Naive thymus-derived CD8-positive, alpha-beta T cell (primary cell): ENCODE measurements around the gene SARDH. TPM values are rescaled to one million over a fixed set of nuclear protein-coding genes. Genes with fewer than 3 reads are reported as not detected.

Source experiments
- ATAC-seq, 2 donors: fragments of 150-1000 bp; cut with Tn5 transposase in 1 of 2; sonication (Bioruptor Pico), chemical (Tn5 transposase) in 1 of 2; 1 replicate in 1 of 2; 2 replicates in 1 of 2; pipeline ENCODE4 v1.10.0; 2021; ENCODE audit warnings: mild to moderate bottlenecking in 2 of 2, moderate library complexity in 2 of 2
- POLR2A ChIA-PET: fragments of 350-600 bp; sonication (Branson Sonifier 250); formaldehyde crosslinking; loops from one replicate; lab custom pipeline; 2021; ENCODE audit warnings: antibody characterized with exemption; lab: Charles Lee
- DNase-seq, 10 donors: peaks; one replicate each; pipeline versions ENCODE4 v3.0.0 to v3.0.0-alpha.2; 2020 to 2022
- H3K27ac Mint-ChIP-seq, 10 donors: one replicate each; pipeline ENCODE4 v1.8.0; 2020 to 2022; ENCODE audit warnings: mild to moderate bottlenecking in 10 of 10, mixed read lengths in 10 of 10, moderate library complexity in 4 of 10, inconsistent platforms in 1 of 10
- H3K27me3 Mint-ChIP-seq, 5 donors: one replicate each; pipeline ENCODE4 v1.8.0; 2021 to 2022; ENCODE audit warnings: mixed read lengths in 5 of 5
- H3K36me3 Mint-ChIP-seq, 3 donors: one replicate each; pipeline ENCODE4 v1.8.0; 2020 to 2022; ENCODE audit warnings: mixed read lengths in 3 of 3, mild to moderate bottlenecking in 2 of 3, inconsistent platforms in 1 of 3
- H3K4me1 Mint-ChIP-seq, 4 donors: one replicate each; pipeline ENCODE4 v1.8.0; 2021 to 2022; ENCODE audit warnings: mixed read lengths in 4 of 4
- H3K4me3 Mint-ChIP-seq, 10 donors: one replicate each; pipeline ENCODE4 v1.8.0; 2020 to 2022; ENCODE audit warnings: mild to moderate bottlenecking in 10 of 10, mixed read lengths in 10 of 10, moderate library complexity in 6 of 10, inconsistent platforms in 1 of 10
- H3K9me3 Mint-ChIP-seq, 9 donors: one replicate each; pipeline ENCODE4 v1.8.0; 2020 to 2022; ENCODE audit warnings: mixed read lengths in 9 of 9, mild to moderate bottlenecking in 3 of 9, inconsistent platforms in 1 of 9, moderate library complexity in 1 of 9
- polyA plus RNA-seq, 3 donors: library from polyadenylated mRNA; unstranded; fragments of 300-500 nt; fragmentation: Illumina TruSeq; gene quantifications; one replicate each; pipeline ENCODE4 v1.2.3, GENCODE V29; 2021
- total RNA-seq, 8 experiments: library from RNA in 2 of 8; stranded (reverse) in 2 of 8; gene quantifications; one replicate each; pipeline ENCODE4 v1.2.3 and lab custom pipeline; 2021 to 2026

Gene SARDH
- total and polyA plus RNA-seq, 5 experiments from 2014 or later, result 1.7 to 8.7 (median 2.7) TPM

DNA sequence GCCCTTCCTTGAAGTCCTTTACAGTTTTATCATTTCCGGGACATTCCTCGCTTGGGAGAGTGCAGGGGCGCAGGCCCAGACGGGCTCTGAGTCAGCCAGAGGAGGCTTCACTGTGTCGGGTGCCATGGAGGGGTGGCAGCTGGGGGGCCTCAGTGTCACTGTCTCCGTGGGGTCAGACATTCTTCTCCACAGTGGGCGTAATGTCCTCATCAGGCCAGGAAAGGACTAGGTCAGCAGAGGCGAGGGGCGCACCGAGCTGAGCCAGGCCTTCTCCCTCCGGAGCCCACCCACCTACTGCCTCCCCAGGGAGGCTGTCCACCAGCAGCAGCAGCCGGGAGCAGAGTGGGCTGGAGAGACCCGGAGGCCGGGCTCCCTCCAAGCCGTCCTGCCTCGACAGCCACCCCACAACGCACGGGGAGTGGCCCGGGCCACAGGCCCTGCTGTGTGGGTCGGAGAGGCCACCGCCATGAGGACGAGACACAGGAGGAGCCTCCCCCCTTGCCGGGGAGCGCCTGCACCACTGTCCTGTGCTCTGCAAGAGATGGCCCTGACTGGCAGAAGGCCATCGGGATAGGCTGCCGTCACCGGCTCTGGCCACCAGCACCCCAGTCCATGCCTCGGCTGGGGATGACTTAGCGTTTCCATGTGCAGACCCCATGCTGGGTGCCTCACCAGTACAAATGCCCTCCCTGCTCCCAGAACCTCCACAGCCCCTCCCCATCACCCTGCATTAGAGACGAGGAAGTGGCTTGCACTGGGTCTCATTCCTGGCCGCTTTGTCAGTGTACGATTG lies 26.5 kb downstream of the SARDH start:
- Mint-ChIP-seq H3K27me3 (peaks cover 0 to 9% (median 2%) of the 10 kb centered on the region in 5 donors), H3K4me3 (no peak overlapping the region), H3K27ac (peak overlapping the region in 2 of 10 donors; percentile 19 to 67), H3K36me3 (no peaks in the 10 kb centered on the region), H3K4me1 (peaks cover 13 to 37% (median 23%) of the 10 kb centered on the region in 4 donors), H3K9me3 (no peaks in the 10 kb centered on the region)
- POLR2A ChIA-PET, result interaction anchor here (0.5 to 1.4 kb wide), 2 partner anchors 26 to 338 kb away, joined by 4 read pairs; no protein-coding TSS in a partner anchor
- DNase-seq (peak in 1 of 10 donors; percentile 41), ATAC-seq (no peak)

- H3K27ac Mint-ChIP-seq, result peak overlapping the region in 7 of 10 donors; percentile 19 to 88 (median 80)
- H3K9me3 Mint-ChIP-seq, result no peaks in the 10 kb centered on the region
- POLR2A ChIA-PET, result interaction anchor here (0.5 to 1.4 kb wide), 2 partner anchors 26 to 337 kb away, joined by 4 read pairs; no protein-coding TSS in a partner anchor
- H3K4me3 Mint-ChIP-seq, result peak overlapping the region in 3 of 10 donors; percentile 40 to 62 (median 41)
- H3K36me3 Mint-ChIP-seq, result no peaks in the 10 kb centered on the region
- H3K27me3 Mint-ChIP-seq, result peaks cover 0 to 7% (median 2%) of the 10 kb centered on the region in 5 donors
- ATAC-seq (no peak), DNase-seq (peak in 1 of 10 donors; percentile 63)
- H3K4me1 Mint-ChIP-seq, result peaks cover 13 to 39% (median 25%) of the 10 kb centered on the region in 4 donors
These were observed 27.3 kb downstream of the SARDH start for GRCh38 chr9:133710661-133711427.

DNA sequence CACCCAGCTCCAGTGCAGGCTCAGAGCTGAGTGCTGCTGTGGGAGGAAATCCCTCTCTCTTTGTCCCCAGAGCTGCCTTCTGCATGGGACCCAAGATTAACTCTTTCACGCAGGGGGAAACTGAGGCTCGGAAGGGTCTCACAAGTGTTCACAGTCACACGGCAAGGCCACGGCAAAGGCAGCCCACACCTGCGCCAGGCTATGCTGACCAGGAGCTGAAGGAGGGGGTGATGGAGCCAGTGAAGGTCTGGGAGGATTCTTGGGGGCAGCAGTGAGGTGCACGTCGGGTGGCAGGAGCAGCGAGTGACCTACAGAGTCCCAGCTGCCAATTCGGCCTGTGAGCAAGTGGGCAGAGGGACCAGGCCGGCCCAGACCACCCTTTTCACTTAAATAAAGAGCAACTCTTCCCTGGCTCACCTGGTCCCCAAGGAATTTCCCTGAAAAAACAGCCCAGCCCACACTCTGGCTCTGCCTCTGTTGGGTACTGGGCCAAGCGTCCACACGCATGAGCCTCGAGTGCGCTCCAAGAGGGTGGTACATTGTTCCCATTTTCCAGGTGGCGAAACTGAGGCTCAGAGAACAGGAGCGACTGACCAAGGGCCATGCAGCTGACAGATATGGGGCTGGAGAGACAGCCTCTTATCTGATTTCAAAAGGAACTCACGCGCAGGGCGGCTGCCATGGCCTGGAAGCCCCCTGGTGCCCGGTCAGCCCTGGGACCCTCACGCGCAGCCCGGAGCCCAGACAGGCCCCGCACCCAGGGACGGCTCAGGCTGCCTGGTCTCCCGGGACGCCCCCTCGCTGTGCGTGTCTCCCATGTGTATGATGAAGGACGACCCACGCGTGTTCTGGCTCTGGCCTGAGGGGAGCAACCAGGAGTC lies 28.2 kb downstream of the SARDH start:
- Mint-ChIP-seq H3K27ac (peak overlapping the region; percentile 36 to 90 (median 81)), H3K36me3 (no peaks in the 10 kb centered on the region), H3K9me3 (no peaks in the 10 kb centered on the region), H3K4me3 (peak overlapping the region in 7 of 10 donors; percentile 10 to 68 (median 45)), H3K4me1 (peaks cover 9 to 35% (median 20%) of the 10 kb centered on the region in 4 donors), H3K27me3 (peaks cover 0 to 2% (median 0%) of the 10 kb centered on the region in 5 donors)
- ATAC-seq (no peak), DNase-seq (peak in 1 of 10 donors; percentile 54)
- POLR2A ChIA-PET, result interaction anchor here (0.8 to 2.1 kb wide), 4 partner anchors 17 to 32 kb away, joined by 3 to 6 read pairs (median 3); no protein-coding TSS in a partner anchor

- DNase-seq (peak; percentile 52 to 84 (median 78)), ATAC-seq (peak; percentile 99 to 100)
- H3K36me3 Mint-ChIP-seq, result peaks cover 0 to 2% (median 0%) of the 10 kb centered on the region in 3 donors
- H3K9me3 Mint-ChIP-seq, result no peaks in the 10 kb centered on the region
- H3K27me3 Mint-ChIP-seq, result no peaks in the 10 kb centered on the region
- peak overlapping the region in 9 of 10 donors; percentile 8 to 68 (median 44) for H3K4me3 Mint-ChIP-seq
- H3K4me1 Mint-ChIP-seq, result peaks cover 9 to 35% (median 20%) of the 10 kb centered on the region in 4 donors
- POLR2A ChIA-PET, result interaction anchor here (0.8 to 2.1 kb wide), 4 partner anchors 16 to 32 kb away, joined by 3 to 6 read pairs (median 3); no protein-coding TSS in a partner anchor
- peak overlapping the region; percentile 30 to 90 (median 81) for H3K27ac Mint-ChIP-seq
These were observed 29.0 kb downstream of the SARDH start for GRCh38 chr9:133709015-133709611.

DNA sequence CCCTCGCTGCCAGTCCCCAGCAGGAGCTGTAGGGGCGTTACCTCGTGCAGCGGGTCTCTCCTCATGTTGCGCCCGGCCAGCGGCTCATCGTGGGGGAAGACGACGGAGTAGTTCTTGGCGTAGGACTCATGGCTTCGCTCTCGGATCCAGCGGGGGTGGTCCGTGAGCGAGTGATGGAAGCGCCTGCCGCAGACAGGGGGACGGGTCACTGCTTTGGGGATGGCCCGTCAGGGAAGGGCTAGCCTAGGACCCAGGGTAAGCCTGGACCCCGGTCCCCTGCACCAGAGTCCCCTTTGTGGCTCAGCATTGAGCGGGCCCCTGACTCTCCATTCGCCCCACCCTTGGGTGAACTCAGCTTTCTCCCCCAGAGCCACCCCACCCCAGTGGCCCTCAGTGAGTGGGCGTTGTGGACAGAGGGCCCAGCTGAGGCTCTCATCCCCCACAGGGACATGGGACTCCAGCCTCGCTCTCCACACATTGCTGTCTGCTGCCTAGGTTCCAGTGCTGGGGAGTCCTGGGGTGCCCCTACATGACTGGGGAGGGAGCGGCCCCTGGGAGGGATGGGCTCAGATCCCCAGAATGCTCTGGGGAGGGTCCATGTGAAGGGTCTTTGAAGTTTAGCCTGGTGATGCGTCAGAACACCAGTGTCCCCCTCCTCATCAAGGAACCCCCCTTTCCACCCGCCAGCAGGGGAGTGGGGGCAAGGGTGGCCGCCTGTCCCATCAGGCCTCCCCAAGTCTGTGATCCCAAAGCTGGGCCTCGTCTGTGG lies 29.7 kb downstream of the SARDH start:
- H3K27me3 Mint-ChIP-seq, result no peaks in the 10 kb centered on the region
- H3K27ac Mint-ChIP-seq, result peak overlapping the region in 3 of 10 donors; percentile 8 to 81 (median 48)
- no peak for ATAC-seq
- no peak overlapping the region for H3K4me3 Mint-ChIP-seq
- no peaks in the 10 kb centered on the region for H3K9me3 Mint-ChIP-seq
- DNase-seq, result peak in 1 of 10 donors; percentile 60
- peaks cover 9 to 40% (median 22%) of the 10 kb centered on the region in 4 donors for H3K4me1 Mint-ChIP-seq
- POLR2A ChIA-PET, result interaction anchor here (2.1 kb wide), 1 partner anchor 24 kb away, joined by 6 read pairs; no protein-coding TSS in a partner anchor
- peaks cover 0 to 2% (median 0%) of the 10 kb centered on the region in 3 donors for H3K36me3 Mint-ChIP-seq

- Mint-ChIP-seq H3K27ac (peak overlapping the region in 6 of 10 donors; percentile 8 to 57 (median 44)), H3K4me3 (no peak overlapping the region), H3K27me3 (no peaks in the 10 kb centered on the region), H3K4me1 (peaks cover 9 to 39% (median 21%) of the 10 kb centered on the region in 4 donors), H3K9me3 (no peaks in the 10 kb centered on the region), H3K36me3 (peaks cover 0 to 2% (median 0%) of the 10 kb centered on the region in 3 donors)
- DNase-seq (no peak), ATAC-seq (no peak)
- POLR2A ChIA-PET, result interaction anchor here (1.0 to 2.1 kb wide), 2 partner anchors 9 to 24 kb away, joined by 3 to 6 read pairs; no protein-coding TSS in a partner anchor
These were observed 30.3 kb downstream of the SARDH start for GRCh38 chr9:133707763-133708245.

GRCh38 chr9:133707065-133707762 lies 30.9 kb downstream of the SARDH start:
- POLR2A ChIA-PET, result interaction anchor here (1.0 kb wide), 2 partner anchors 9 to 24 kb away, joined by 3 read pairs; no protein-coding TSS in a partner anchor
- no peak for ATAC-seq
- peak in 1 of 10 donors; percentile 54 for DNase-seq
- Mint-ChIP-seq H3K27ac (peak overlapping the region in 9 of 10 donors; percentile 40 to 92 (median 69)), H3K36me3 (peaks cover 0 to 2% (median 0%) of the 10 kb centered on the region in 3 donors), H3K4me1 (peaks cover 12 to 42% (median 26%) of the 10 kb centered on the region in 4 donors), H3K4me3 (peak overlapping the region in 2 of 10 donors; percentile 14 to 20), H3K27me3 (no peaks in the 10 kb centered on the region), H3K9me3 (no peaks in the 10 kb centered on the region)

DNA sequence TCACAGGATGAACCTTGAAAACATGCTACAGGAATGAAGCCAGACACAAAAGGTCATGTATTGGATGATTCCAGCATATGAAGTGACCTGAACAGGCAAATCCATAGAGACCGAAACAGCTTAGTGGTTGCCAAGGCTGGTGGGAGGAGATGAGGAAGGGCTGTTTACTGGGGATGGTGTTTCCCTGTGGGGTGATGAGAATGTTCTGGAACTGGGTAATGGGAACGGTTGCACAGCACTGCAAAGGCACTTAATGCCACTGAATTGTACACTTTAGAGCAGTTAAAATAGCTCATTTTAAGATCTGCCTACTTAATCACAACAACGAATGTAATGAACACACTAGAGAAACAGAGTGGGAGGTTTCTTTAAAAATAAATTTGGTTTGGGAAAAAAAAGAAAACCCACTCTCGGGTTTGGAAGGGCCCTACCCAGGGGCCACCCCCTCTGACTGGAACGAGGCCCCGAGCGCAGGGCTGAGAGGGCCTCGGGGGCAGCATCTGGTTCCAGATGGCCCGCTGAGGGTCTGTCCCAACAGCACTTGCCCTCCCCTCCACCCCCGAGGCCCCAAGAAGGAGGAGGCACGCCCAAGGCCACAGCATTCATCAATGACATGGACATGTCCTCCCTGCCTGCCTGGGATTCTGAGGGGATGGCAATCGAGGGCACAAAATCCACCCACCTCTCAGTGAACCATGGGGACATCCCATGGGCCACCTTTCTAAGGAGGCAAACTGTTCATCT lies 31.7 kb downstream of the SARDH start:
- ATAC-seq, result no peak
- Mint-ChIP-seq H3K27me3 (no peaks in the 10 kb centered on the region), H3K4me3 (peak overlapping the region in 1 of 10 donors; percentile 20), H3K36me3 (peaks cover 0 to 2% (median 0%) of the 10 kb centered on the region in 3 donors), H3K9me3 (no peaks in the 10 kb centered on the region), H3K4me1 (peaks cover 15 to 46% (median 32%) of the 10 kb centered on the region in 4 donors), H3K27ac (peak overlapping the region in 8 of 10 donors; percentile 2 to 92 (median 76))
- POLR2A ChIA-PET, result interaction anchor here (1.0 kb wide), 2 partner anchors 10 to 23 kb away, joined by 3 read pairs; no protein-coding TSS in a partner anchor
- DNase-seq, result peak in 1 of 10 donors; percentile 44

DNA sequence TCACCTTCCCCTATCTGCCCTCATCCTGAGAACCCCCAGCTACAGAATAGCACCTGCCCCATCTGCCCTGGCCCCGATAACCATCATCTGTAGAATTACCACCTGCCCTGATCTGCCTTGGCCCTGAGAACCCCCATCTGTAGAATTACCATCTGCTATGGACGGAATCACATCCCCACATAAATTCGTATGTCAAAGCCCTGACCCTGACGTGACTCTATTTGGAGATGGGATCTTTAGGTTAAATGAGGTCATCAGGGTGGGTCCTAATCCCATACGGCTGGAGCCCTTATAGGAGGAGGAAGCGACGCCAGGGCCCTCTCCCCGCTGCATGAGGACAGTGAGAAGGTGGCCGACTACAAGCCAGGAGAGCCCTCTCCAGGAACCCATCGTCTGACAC lies 32.6 kb downstream of the SARDH start:
- POLR2A ChIA-PET, result no interaction called here
- DNase-seq (no peak), ATAC-seq (no peak)
- Mint-ChIP-seq H3K9me3 (no peaks in the 10 kb centered on the region), H3K36me3 (peaks cover 0 to 2% (median 0%) of the 10 kb centered on the region in 3 donors), H3K27me3 (no peaks in the 10 kb centered on the region), H3K4me3 (no peak overlapping the region), H3K4me1 (peaks cover 22 to 54% (median 41%) of the 10 kb centered on the region in 4 donors), H3K27ac (peak overlapping the region in 8 of 10 donors; percentile 2 to 69 (median 24))
